Measurements from ENCODE around the gene ATE1.
"Not testable (repeated sequence)": the region's sequence is repeated elsewhere in the genome, so short reads cannot be mapped to it uniquely, and the experiment has no call there.

Gene ATE1

GRCh38 chr10:121927841-121928527, at the start of gene ATE1:
TSS of gene ATE1 (minus strand) at chr10:121928031. CDS start at chr10:121927949, 82 bp downstream.
- DNase-seq = peak; percentile 93

- no peak for DNase-seq
Measured at GRCh38 chr10:121976607-121977006, 48.8 kb upstream of the ATE1 start.

GRCh38 chr10:121975295-121976086, 47.7 kb upstream of the ATE1 start:
- peak; percentile 13 for DNase-seq

DNA sequence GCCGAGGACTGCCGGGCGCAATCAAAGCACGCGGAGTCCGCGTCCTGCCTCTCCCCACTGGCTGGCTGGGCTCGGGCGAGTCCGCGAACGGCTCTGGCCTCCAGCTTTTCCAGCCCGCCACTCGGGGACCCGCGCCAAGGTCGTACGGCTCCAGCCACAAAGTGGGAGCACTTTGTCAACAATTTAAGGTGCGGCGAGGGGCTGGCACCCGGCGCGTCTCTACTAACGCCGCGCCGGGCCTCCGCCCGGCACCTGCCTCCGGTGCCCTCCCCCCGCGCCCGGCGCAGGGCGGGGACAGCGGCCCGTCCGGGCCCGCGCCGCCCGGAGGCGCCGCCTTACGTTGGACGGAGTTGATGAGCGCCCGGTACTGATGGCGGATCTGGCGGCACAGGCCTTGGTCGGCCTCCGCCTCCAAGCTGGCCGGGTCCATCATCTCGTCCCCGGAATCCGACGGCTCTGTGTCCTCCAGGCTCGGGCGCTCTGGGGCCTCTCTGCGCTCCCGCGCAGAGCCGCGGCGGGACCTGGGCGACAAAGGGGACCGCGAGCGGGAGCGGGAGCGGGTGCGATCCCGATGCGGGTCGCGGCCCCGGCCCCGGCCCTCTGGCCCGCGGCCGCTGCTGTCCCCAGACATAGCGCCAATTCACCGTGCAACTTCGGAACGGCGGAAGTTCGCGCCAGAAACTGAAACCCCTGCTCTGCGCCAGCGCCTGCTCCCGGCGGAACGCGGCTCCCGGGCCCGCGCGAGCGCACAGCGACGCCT, 46.9 kb upstream of the ATE1 start, which contains the start of gene NSMCE4A:
NSMCE4A (minus strand) TSS at position 683 of the 760 bp plus-strand sequence; CDS start at position 631, 52 bp downstream.
- DNase-seq = peak; percentile 82

DNA sequence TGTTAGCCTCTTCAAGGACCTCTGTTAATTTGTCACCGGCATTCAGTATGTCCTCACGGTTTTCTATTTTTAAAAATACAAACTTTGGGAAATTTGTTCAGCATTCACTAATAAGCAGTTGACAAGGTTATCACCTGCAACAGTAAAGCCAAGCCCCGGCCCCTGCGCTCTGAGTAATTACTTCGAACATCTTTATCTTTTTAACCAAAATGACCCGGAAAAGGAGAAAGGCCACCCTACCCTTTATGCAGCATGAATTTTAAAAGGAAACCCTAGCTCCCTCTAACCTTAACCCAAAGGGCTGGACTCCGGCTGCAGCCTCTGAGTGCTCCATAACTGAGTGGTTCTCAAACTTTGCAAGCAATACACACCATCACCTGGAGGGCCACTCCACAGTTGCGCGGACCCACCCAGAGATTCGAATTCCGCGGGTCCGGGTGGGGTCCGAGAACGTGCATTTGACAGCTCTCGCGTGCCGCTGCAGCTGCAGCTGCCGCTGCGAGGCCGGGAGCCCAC, 46.2 kb upstream of the ATE1 start:
- peak; percentile 61 for DNase-seq

DNA sequence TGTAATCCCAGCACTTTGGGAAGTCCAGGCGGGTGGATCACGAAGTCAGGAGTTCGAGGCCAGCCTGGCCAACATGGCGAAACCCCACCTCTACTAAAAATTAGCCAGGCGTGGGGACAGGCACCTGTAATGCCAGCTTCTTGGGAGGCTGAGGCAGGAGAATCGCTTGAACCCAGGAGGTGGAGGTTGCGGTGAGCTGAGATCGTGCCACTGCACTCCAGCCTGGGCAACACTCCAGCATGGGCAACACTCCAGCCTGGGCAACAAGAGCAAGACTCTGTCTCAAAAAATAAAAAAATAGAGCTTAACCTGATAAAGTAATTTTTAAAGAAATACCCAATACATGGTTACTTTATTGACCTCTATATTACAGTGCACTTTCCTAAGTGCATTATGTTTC, 41.3 kb upstream of the ATE1 start:
- DNase-seq = not testable (repeated sequence)

- DNase-seq = no peak
Measured at GRCh38 chr10:121965996-121966395, 38.2 kb upstream of the ATE1 start.

- no peak for DNase-seq
Measured at GRCh38 chr10:121961456-121961855, 33.6 kb upstream of the ATE1 start.

- no peak for DNase-seq
Measured at GRCh38 chr10:121959671-121960070, 31.8 kb upstream of the ATE1 start.

DNA sequence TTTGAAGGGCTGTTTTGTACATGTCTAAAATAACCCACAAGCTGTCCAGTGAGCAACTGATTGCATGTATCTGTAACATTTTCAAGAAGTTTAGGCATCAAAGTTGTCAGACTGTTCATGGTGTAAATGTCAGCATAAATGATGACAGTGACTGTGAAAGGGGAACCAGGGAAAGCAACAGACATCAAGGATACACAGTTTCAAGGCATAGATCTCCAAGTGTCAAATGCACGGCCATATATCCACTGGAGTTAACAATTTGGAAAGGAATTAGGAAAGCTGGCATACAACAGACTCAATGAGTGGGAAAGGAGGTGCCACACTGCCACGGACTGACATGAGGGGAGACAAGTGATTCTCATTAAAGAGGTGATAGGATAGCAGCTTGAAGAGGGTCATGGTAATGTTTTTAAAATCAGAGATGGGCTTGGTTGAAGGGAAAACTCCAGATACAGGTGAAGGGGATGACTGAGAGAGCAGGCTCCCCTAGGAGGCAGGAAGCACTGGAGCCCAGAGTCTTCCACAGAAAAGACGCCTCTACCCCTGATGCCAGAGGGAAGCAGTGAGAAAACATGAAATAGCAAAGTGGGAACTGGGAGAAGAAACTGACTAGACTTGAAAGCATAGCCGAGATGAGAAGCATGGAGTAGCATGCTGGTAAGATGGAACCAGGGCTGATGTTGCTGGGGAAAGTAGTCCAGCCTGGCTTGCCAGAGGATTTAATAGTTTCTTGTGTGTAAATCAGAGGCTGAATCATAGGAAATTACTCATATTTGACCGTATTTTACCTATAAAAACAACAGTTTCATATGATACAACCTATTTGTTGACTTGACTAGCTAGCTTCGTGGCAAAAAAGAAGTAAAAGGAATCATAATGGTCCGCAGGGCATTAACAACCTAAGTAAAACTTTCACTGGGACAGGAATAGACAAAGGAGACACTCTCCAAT, 28.6 kb upstream of the ATE1 start:
- DNase-seq = no peak

DNA sequence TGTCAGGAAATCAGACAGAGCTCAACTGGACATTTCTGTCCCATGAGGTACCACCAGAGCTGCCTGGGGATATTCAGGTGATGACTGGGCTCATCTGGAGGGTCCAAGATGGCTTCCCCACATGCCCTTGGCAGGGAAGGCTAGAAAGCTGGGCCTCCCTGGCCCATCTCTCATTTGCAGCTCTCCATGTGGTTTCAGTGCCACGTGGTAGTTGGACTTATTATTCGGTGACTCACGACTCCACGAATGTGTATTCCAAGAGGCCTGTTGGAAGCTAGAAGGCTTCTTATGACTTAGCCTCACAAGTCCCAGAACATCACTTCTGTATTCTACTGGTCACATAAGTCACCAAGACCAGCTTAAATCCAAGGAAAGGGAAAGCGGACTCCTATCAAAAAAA, 24.4 kb upstream of the ATE1 start:
- no peak for DNase-seq

DNA sequence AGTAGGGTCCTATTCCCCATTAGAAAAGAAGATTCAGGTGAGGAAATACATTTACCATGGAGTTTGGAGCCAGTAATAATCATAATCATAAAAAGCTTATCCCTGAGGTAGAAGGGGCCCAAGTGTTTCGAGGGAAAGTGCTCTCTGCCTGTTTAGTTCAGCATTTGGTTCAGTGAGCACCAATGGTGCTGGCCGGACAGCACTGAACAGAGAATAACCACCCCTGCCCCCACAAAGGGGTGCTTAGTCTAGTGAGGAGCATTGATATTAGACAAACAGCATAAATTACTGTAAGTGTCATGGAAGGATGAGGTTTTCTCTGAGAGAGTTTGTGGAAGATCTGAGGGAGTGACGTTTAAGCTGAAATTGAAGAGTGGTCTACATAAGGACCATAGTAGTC, 21.6 kb upstream of the ATE1 start:
- no peak for DNase-seq

DNA sequence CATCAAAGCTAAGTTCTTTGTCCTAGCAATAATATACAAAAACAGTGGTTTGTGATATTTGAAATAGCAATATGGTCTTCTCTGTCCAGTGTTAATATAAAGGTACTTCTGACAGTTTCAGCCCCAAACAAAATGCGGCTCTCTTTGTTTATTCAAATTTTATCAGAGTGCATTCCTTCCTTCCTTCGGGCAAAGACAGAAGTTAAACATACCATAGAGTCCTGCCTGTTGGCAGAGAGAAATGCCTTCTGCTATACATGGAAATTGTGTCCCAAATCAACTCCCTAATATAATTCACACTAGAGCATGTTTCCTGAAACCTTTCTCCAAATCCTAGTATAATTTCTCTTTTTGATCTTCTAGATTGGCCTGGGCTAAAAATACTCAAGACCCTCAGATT, 21.2 kb upstream of the ATE1 start:
- no peak for DNase-seq

DNA sequence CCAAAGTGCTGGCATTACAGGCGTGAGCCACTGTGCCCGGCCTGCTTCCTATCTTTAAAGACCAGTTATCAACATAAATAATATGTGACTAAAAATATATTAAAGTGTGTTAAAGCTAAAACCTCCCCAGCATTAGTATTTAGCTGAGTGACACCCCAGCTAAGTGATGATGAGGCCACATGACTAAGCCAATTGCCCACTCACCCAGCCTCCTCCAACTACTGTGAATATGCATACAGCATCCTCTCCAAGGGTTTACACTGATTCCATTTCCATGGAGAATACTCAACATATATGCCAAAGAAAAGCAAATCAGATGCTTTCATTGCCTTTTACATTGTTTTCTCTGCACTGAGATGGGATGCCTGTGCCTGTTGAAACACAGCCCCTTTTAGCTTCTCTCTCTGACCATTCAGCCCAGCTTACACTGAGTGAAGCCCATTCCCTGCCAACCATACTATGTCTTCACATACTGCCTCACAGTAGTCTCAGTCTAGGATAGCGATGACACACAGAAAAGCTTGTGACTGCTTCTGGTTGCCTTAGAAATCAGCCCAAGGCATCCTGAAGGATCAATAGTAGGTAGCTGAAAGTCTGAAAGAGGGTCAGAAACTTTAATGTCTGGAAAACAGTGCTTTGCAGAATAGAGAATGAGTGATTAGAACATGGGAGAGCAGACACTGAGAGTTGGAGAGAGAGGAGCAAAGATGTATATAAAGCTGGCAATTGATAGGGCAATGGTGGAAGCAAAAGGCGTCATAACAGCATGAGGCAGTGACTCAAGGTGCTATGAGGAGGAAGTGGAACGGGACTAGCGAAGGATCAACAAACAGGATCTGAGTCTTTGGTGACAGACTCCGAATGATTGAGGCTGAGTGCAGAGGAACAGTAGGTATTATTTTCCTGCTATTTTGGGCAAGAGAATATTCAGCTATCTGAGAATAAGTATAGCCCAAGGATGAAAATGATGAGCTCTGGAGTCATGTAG, 19.8 kb upstream of the ATE1 start:
- no peak for DNase-seq

GRCh38 chr10:121942749-121943416, 15.1 kb upstream of the ATE1 start:
- DNase-seq = no peak

DNA sequence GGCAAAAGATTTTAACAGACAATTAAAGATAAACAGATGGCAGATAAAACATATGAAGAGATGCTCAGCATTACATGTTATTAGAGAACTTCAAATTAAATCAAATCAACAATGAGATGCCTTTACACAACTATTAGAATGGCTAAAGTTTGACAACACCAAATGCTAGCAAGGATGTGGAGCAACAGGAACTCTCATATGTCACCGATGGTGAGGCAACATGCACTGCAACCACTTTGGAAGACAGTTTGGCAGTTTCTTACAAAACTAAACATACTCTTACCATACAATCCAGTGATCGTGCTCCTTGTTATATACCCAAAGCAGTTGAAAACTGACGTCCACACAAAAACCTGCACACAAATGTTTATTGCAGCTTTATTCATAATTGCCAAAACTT, 13.7 kb upstream of the ATE1 start:
- DNase-seq = no peak

DNA sequence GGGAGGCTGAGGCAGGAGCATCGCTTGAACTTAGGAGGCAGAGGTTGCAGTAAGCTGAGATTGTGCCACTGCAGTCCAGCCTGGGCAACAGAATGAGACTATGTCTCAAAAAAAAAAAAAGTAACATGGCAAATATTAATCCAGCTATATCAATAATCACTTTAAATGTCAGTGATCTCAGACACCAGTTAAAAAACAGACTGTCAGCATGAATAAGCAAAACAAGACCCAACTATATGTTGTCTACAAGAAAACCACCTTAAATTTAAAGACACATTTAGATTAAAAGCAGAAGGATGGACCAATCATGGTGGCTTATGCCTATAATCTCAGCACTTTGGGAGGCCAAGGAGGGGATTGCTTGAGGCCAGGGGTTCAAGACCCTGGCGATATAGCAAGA, 8.5 kb upstream of the ATE1 start:
- DNase-seq = no peak

GRCh38 chr10:121935702-121936101, 7.9 kb upstream of the ATE1 start:
- DNase-seq = peak; percentile 33

GRCh38 chr10:121930268-121931085, 2.6 kb upstream of the ATE1 start:
- DNase-seq = not testable (repeated sequence)

Data from hematopoietic multipotent progenitor cell treated with erythropoietin and hydrocortisone succinate and interleukin-3 and kit ligand, for 6 days (in vitro differentiated cells).